Measurements from ENCODE around the gene PRDM16.

The PRDM16 gene

DNA sequence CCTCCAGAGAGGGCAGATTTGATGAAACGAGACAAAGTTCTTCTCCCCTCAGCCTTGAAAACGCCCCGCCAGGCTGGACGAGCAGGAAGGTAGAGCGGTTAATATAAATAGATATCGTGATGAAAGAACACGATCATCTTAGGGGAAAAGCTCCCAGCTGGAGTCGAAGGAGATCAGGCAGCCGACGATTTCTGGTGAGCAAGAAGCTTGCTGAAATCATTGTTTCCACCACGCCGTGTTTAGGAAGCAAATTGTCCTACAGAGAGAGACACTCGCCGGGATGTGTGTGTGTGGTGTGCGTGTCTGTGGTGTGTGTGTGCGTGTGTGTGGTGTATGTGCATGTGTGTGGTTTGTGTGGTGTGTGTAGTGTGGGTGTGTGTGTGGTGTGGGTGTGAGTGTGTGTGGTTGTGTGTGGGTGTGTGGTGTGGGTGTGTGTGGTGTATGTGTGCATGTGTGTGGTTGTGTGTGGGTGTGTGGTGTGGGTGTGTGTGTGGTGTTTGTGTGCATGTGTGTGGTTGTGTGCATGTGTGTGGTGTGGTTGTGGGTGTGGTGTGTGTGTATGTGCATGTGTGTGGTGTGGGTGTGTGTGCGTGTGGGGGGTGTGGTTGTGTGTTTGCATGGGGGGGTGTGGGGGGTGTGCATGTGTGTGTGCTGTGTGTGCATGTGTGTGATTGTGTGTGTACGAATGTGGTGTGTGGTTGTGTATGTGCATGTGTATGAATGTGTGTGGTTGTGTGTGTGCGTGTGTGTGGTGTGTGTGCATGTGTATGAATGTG lies 340.6 kb downstream of the PRDM16 start:
- DNase-seq = no peak

DNA sequence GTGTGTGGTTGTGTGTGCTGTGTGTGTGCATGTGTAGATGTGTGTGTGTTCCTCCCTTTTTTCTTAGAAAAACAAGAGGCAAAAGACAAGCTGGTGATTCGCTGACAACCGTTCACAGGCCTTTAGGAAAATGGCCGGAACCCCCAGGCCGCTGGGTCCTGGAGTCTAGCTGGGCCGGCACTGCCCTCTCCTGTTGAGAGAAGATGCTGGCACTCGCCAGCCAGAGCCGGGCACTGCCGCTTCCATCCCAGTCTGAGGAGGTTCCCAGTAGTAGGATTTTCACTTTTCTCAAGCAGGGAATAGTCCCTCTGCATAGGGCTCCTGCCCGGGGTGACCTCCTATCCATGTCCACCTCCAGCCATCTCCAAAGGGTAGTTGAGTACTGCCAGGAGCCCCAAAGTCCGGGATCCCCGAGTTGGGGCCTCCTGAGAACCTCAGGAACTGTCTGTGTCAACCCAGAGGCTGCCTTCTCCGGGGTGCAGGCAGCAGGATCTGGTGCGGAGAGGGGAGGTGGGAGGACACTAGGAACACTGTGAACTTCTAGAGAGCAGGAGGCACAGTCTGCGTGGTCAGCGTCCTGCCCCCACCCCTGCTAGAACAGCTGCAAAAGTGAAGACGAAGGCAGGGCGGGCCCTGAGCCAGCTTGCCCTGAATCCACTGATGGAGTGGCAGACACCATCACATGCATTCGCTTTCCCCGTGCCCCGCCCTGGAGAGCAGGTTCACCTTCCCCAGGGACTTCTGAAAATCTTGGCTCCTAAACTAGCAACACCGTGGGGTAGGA lies 341.3 kb downstream of the PRDM16 start:
- DNase-seq = no peak

- no peak for DNase-seq
Measured at GRCh38 chr1:3411806-3412205, 342.8 kb downstream of the PRDM16 start.

GRCh38 chr1:3412376-3412775 lies 343.4 kb downstream of the PRDM16 start:
- DNase-seq = no peak

- no peak for DNase-seq
Measured at GRCh38 chr1:3413975-3414710, 345.1 kb downstream of the PRDM16 start.

DNA sequence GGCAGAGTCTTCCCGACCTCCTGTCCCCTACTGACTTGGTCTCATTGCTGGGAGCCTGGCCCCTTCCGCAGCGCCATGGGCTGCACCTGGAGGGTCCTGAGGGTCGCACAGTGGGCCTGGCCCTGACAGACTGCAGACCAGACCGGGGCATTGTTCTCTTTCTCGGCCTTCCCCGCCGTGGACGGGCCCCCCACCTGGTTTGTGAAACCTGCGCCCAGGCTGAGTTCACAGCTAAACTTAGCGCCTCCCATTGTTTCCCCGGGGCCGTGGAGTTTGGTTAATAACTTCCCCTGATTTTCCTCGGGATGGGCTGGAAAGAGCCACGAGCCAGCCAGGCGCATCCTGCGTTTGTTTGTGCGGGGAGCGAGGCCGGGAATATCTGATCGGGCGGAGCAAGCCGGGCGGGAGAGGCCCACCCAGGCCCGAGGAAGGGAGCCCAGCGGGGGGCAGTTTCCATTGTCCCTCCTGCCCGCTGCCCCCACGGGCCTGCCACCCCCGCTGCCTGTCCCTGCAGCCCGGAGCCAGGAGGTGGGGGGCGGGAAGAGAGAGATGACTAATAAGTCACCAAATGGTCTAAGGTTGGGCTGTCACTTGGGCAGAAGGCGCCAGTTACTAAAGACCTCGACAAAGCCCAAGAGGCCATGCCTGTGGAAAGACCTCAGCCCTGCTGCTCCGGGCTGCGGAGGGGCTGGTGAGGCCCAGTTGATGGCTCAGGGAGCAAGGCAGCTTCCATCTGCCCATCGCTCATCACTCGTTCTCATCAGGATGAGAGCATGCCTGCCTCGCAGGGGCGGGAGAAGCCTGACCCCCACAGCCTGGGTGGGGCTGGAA lies 346.5 kb downstream of the PRDM16 start:
- DNase-seq = no peak

DNA sequence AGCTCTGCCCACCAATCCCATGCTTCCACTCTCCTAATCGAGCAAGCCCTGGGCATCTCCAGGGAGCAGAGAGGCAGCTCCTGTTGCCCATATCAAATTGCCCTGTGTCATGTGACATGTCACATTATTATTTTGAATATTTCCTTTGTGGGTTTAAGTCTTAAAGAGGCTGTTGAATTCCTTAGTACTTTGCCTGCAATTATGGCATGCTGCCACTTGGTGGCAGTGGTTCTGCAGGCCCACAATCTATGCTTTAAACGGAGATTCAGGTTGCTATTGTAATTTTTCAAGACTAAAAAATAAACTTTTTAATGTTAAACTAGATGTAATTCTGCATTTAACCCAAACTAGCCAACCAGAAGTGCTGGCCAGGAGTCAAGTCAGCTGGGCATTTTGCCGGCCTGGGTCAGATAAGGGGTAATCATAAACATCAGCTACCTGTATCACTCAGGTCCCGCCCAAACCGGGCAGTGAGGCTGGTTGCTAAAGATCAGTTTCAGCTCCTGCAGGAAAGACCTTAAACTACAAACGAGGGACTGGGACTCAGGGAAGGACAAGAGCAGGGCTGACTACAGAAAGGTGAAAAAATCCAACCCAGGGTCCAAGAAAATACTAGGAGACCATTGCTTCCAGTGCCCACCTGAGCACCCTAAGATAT lies 348.2 kb downstream of the PRDM16 start:
- DNase-seq = no peak

- no peak for DNase-seq
Measured at GRCh38 chr1:3417934-3418333, 348.9 kb downstream of the PRDM16 start.

DNA sequence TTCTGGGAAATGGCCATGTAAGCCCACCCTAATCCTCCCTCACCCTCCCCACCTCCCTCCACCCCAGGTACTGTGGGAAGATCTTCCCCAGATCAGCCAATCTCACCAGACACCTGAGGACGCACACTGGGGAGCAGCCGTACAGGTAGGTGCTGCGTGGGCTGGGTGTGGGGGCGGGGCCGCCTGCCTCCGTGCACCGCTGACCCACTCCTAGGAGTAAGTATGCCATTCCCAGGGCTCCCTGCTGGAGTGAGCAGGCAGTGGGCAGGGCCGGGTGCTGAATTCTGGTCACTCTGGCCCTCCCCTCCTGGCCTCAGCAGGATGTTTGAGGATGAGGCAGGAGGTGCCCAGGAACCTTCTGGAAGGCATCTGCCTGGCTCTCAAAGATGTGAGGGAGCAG lies 349.6 kb downstream of the PRDM16 start:
- no peak for DNase-seq

DNA sequence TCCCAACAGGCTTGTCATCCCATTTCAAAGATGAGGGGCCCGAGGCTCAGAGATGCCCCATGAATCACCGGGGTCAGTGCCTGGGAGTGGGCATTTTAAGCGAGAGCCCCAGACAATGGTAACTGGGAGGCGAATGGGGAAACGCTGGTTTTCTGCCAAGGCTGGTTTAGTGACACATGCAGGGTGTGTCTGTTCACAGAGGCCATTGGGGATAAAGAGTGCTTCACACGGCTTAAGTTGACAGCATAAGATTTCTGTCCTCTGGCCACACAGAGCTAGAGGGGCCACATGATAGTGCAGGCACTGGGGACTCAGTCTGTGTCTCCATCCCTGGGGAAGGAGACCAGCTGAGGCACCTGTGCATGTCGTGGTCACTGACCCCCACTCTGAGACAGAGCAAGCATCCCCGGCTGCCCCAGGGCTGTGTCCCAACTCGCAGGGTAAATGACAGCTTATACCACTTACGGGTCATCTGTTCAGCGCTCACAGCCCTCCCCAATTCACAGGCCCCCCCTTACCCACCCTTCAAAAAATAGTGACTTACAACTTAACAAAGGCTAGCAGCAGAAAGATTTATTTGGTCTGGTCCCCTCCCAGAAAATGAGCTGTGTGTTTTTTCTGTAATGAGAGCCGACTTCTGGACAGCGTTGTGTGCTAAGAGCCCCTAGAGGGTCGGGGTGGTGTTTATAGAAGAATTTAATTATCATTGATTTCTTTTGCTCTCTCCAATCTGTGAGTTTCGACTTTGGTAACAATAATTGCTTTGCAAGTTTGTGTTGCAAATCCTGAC lies 350.6 kb downstream of the PRDM16 start:
- no peak for DNase-seq

- no peak for DNase-seq
Measured at GRCh38 chr1:3420218-3420951, 351.4 kb downstream of the PRDM16 start.

GRCh38 chr1:3422638-3423037 lies 353.6 kb downstream of the PRDM16 start:
- no peak for DNase-seq

GRCh38 chr1:3423245-3423829 lies 354.3 kb downstream of the PRDM16 start:
- DNase-seq = no peak

- DNase-seq = no peak
Measured at GRCh38 chr1:3423896-3424611, 355.1 kb downstream of the PRDM16 start.

GRCh38 chr1:3425486-3426215 lies 356.6 kb downstream of the PRDM16 start:
- DNase-seq = no peak

DNA sequence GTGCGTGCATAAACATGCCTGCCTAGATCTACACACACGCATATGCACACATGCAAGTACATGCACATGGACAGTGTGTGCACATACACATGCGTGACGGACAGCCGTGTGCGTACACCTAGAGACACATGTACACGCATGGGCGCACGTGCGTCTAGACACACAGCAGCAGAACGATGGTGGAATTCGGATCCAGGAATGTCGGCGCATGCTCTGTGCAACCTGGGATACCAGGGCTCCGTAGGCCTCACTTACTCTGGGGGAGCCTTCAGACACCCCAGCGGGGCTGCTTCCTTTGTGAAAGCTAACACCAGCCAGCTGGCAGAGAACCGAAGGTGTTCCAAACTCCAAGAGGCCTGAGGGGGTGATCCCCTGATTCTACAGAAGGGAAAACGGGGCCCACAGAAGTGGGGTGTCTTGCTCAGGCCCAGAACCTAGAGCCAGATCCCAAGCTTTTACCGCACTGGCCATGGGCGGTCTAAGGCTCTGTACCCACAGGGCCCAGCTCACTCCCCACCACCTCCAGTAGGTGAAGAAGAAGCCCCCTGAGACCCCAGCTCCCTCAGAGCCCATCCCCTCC lies 358.0 kb downstream of the PRDM16 start:
- no peak for DNase-seq

- no peak for DNase-seq
Measured at GRCh38 chr1:3427711-3428704, 359.0 kb downstream of the PRDM16 start.

Data from activated T-cell treated with anti-CD3 and anti-CD28 coated beads, Interleukin-2, amount 50 U/mL, for 48 hours (primary cell).